Caco-2 (cell line): ENCODE data around the gene FBXO30. TPM values are rescaled to one million over a fixed set of nuclear protein-coding genes. Genes with fewer than 3 reads are reported as not detected.

Experiments
- BruUV-seq: library from RNA; stranded (reverse); fragments of 400-500 nt; replicated peaks from 2 replicates; lab custom pipeline; 2021; lab: Mats Ljungman, UMichigan
- CTCF ChIA-PET: fragments of 300-600 bp; sonication (Branson Sonifier 250); formaldehyde crosslinking; loops from one replicate; lab custom pipeline; 2022; ENCODE audit warnings: antibody characterized with exemption; lab: Charles Lee
- POLR2A ChIA-PET: fragments of 300-600 bp; sonication (Branson Sonifier 250); formaldehyde crosslinking; loops from one replicate; lab custom pipeline; 2022; ENCODE audit warnings: antibody characterized with exemption; lab: Charles Lee
- DNase-seq, 2 experiments: peaks; one replicate each; pipeline versions ENCODE4 v3.0.0 to v3.0.0-alpha.2; 2020 to 2022
- H3K27me3 ChIP-seq: replicated peaks from 2 replicates; pipeline ENCODE4 v1.6.0; 2011; ENCODE audit warnings: low read length; ENCODE audit not compliant: control insufficient read depth, insufficient read depth
- H3K36me3 ChIP-seq: 2 replicates; pipeline ENCODE4 v1.5.1; 2011; ENCODE audit warnings: low read length; ENCODE audit not compliant: control insufficient read depth, insufficient read depth
- H3K4me1 ChIP-seq: fragments of 250-450 bp; sonication (Bioruptor Pico); 2 replicates; pipeline ENCODE4 v1.5.1; 2020; ENCODE audit warnings: mild to moderate bottlenecking
- H3K4me3 ChIP-seq: 2 replicates; pipeline ENCODE4 v1.5.1; 2011; ENCODE audit warnings: low read depth, mild to moderate bottlenecking, control low read depth, low read length
- H3K9me3 ChIP-seq: fragments of 250-450 bp; sonication (Bioruptor Pico); 2 replicates; pipeline ENCODE4 v1.5.1; 2020; ENCODE audit warnings: mild to moderate bottlenecking, moderate library complexity
- H3K27ac Mint-ChIP-seq: one replicate; pipeline ENCODE4 v1.8.0; 2022; ENCODE audit warnings: mixed read lengths; ENCODE audit not compliant: unreplicated experiment
- H3K27me3 Mint-ChIP-seq: one replicate; pipeline ENCODE4 v1.8.0; 2022; ENCODE audit warnings: mixed read lengths; ENCODE audit not compliant: insufficient read depth, unreplicated experiment
- H3K36me3 Mint-ChIP-seq: one replicate; pipeline ENCODE4 v1.8.0; 2022; ENCODE audit warnings: mild to moderate bottlenecking, mixed read lengths; ENCODE audit not compliant: insufficient read depth, unreplicated experiment
- H3K4me1 Mint-ChIP-seq: one replicate; pipeline ENCODE4 v1.8.0; 2022; ENCODE audit warnings: low read depth, mixed read lengths; ENCODE audit not compliant: unreplicated experiment
- H3K4me3 Mint-ChIP-seq: one replicate; pipeline ENCODE4 v1.8.0; 2022; ENCODE audit warnings: mild to moderate bottlenecking, moderate library complexity, mixed read lengths; ENCODE audit not compliant: unreplicated experiment
- H3K9me3 Mint-ChIP-seq: one replicate; pipeline ENCODE4 v1.8.0; 2022; ENCODE audit warnings: mixed read lengths; ENCODE audit not compliant: unreplicated experiment
- intact Hi-C: fragments of 100-400 bp; cut with micrococcal nuclease; formaldehyde crosslinking; loops from one replicate; pipeline ENCODE4 v1.10.0; 2022; ENCODE audit not compliant: unreplicated experiment
- total RNA-seq: library from RNA; stranded (reverse); gene quantifications from 2 replicates; pipeline ENCODE4 v1.2.3, GENCODE V29; 2022
- TF ChIP-seq, protein P1 (sequence below), 2 experiments: fragments of 200-600 bp in 1 of 2; IDR thresholded peaks; 1 replicate in 1 of 2; 2 replicates in 1 of 2; pipeline versions ENCODE4 v1.5.1 to v1.8.0; 2011 to 2022; ENCODE audit warnings: antibody characterized with exemption in 1 of 2, control low read depth in 1 of 2, inconsistent platforms in 1 of 2, low read depth in 1 of 2, low read length in 1 of 2, mild to moderate bottlenecking in 1 of 2, moderate library complexity in 1 of 2; ENCODE audit not compliant: insufficient read depth in 1 of 2, severe bottlenecking in 1 of 2, unreplicated experiment in 1 of 2

The FBXO30 gene
- total RNA-seq, 1 experiment from 2014 or later: 17.1 TPM

- peaks cover 3% of the 10 kb centered on the region for H3K9me3 Mint-ChIP-seq
- peaks cover 9% of the 10 kb centered on the region for H3K4me1 Mint-ChIP-seq
- H3K27me3 Mint-ChIP-seq: no peaks in the 10 kb centered on the region
- no peak overlapping the region for H3K4me3 Mint-ChIP-seq
- Histone ChIP-seq H3K4me1 (peaks cover 10% of the 10 kb centered on the region; the same call in 1 of the 2 replicates), H3K9me3 (no peaks in the 10 kb centered on the region), H3K36me3 (no peaks in the 10 kb centered on the region), H3K27me3 (no peaks in the 10 kb centered on the region), H3K4me3 (no peak overlapping the region)
- intact Hi-C loops: no loop called here
- no peaks in the 10 kb centered on the region for H3K36me3 Mint-ChIP-seq
- ChIA-PET CTCF (no interaction called here), POLR2A (no interaction called here)
- no peak overlapping the region for H3K27ac Mint-ChIP-seq
- BruUV-seq: no TSS peak
- TF ChIP-seq, protein P1, sequence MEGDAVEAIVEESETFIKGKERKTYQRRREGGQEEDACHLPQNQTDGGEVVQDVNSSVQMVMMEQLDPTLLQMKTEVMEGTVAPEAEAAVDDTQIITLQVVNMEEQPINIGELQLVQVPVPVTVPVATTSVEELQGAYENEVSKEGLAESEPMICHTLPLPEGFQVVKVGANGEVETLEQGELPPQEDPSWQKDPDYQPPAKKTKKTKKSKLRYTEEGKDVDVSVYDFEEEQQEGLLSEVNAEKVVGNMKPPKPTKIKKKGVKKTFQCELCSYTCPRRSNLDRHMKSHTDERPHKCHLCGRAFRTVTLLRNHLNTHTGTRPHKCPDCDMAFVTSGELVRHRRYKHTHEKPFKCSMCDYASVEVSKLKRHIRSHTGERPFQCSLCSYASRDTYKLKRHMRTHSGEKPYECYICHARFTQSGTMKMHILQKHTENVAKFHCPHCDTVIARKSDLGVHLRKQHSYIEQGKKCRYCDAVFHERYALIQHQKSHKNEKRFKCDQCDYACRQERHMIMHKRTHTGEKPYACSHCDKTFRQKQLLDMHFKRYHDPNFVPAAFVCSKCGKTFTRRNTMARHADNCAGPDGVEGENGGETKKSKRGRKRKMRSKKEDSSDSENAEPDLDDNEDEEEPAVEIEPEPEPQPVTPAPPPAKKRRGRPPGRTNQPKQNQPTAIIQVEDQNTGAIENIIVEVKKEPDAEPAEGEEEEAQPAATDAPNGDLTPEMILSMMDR (IDR thresholded peaks at IDR 0.05; ENCODE audit: insufficient read depth in 1 of 2, low read depth in 1 of 2, low read length in 1 of 2, severe bottlenecking in 1 of 2, unreplicated experiment in 1 of 2): no peak
- DNase-seq: no peak
Observed at GRCh38 chr6:145761584-145761983, 53.0 kb downstream of the FBXO30 start.

DNA sequence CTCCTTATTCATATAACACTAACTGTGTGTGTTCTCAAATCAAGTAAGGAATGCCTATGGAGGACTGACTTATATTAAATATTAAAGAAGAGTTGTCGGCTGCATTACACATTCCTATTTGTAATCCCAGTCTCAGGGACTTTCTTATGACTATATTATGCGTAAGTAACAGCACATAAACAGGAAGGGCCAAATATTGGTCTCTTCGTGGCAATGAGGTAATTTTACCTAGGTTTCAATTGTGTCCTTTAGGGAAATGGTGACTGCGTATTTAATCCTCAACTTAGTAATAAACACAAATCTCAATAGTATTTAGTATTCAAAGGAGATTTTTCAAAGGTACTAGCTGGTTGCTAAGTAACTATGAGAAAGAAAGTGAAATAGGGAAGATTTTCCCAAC, 56.5 kb downstream of the FBXO30 start:
- no TSS peak for BruUV-seq
- Mint-ChIP-seq H3K36me3 (no peaks in the 10 kb centered on the region), H3K4me3 (no peak overlapping the region), H3K27ac (no peak overlapping the region), H3K9me3 (no peaks in the 10 kb centered on the region), H3K27me3 (no peaks in the 10 kb centered on the region), H3K4me1 (no peaks in the 10 kb centered on the region)
- Histone ChIP-seq H3K36me3 (no peaks in the 10 kb centered on the region), H3K4me3 (no peak overlapping the region), H3K27me3 (no peaks in the 10 kb centered on the region), H3K4me1 (no peaks in the 10 kb centered on the region), H3K9me3 (no peaks in the 10 kb centered on the region)
- TF ChIP-seq, protein P1 (IDR thresholded peaks at IDR 0.05; ENCODE audit: insufficient read depth in 1 of 2, low read depth in 1 of 2, low read length in 1 of 2, severe bottlenecking in 1 of 2, unreplicated experiment in 1 of 2): no peak
- intact Hi-C loops: no loop called here
- POLR2A ChIA-PET: no interaction called here
- CTCF ChIA-PET: no interaction called here
- no peak for DNase-seq

DNA sequence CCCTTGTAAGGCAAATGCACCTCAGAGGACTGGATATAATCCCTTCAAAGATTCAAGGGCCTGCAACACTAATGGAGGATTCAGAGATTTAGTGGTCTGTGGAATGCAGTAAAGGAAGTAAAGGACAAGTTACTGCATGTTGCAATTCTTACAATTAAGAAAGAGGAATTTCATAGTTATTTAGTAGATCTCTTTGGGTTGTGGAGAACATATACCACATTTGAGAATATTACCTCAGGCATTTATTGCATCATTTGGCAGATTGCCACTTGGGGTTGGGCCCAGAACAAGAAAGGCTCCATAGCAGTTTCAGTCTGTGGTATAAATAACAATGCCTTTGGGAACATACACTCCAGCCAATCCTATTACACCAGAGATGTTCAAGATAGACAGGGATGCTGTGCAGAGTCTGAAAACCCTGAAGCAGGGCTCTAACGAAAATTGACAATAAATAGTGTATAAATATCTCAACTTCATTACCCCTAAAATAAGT, 58.4 kb downstream of the FBXO30 start:
- H3K36me3 Mint-ChIP-seq: no peaks in the 10 kb centered on the region
- intact Hi-C loops: no loop called here
- Histone ChIP-seq H3K9me3 (no peaks in the 10 kb centered on the region), H3K36me3 (no peaks in the 10 kb centered on the region), H3K27me3 (no peaks in the 10 kb centered on the region), H3K4me3 (no peak overlapping the region), H3K4me1 (no peaks in the 10 kb centered on the region)
- POLR2A ChIA-PET: no interaction called here
- no peak for DNase-seq
- H3K4me1 Mint-ChIP-seq: no peaks in the 10 kb centered on the region
- no TSS peak for BruUV-seq
- no peak overlapping the region for H3K27ac Mint-ChIP-seq
- no peaks in the 10 kb centered on the region for H3K27me3 Mint-ChIP-seq
- TF ChIP-seq, protein P1 (IDR thresholded peaks at IDR 0.05; ENCODE audit: insufficient read depth in 1 of 2, low read depth in 1 of 2, low read length in 1 of 2, severe bottlenecking in 1 of 2, unreplicated experiment in 1 of 2): no peak
- CTCF ChIA-PET: no interaction called here
- H3K9me3 Mint-ChIP-seq: no peaks in the 10 kb centered on the region
- no peak overlapping the region for H3K4me3 Mint-ChIP-seq
